CD4-positive, alpha-beta T cell treated with Interleukin-21 for 1 hour (primary cell): ENCODE data around the gene ERI3.
"Not testable (repeated sequence)": the region's sequence is repeated elsewhere in the genome, so short reads cannot be mapped to it uniquely, and the experiment has no call there.

ENCODE experiments used
- DNase-seq: peaks from one replicate; pipeline ENCODE4 v3.0.0-alpha.2; 2020

ERI3 gene

GRCh38 chr1:44235808-44236207 is 119.2 kb downstream of the ERI3 start:
- no peak for DNase-seq

GRCh38 chr1:44233593-44233992 is 121.5 kb downstream of the ERI3 start:
- DNase-seq: no peak

GRCh38 chr1:44230796-44231195 is 124.3 kb downstream of the ERI3 start:
- no peak for DNase-seq

- DNase-seq: no peak
Observed at GRCh38 chr1:44229435-44230167, 125.5 kb downstream of the ERI3 start.

- no peak for DNase-seq
Observed at GRCh38 chr1:44228218-44228617, 126.8 kb downstream of the ERI3 start.

- no peak for DNase-seq
Observed at GRCh38 chr1:44227211-44227610, 127.8 kb downstream of the ERI3 start.

GRCh38 chr1:44225761-44226160 is 129.3 kb downstream of the ERI3 start:
- no peak for DNase-seq

- no peak for DNase-seq
Observed at GRCh38 chr1:44223187-44223610, 131.9 kb downstream of the ERI3 start.

- no peak for DNase-seq
Observed at GRCh38 chr1:44222397-44223186, 132.5 kb downstream of the ERI3 start.

GRCh38 chr1:44221769-44222168 is 133.3 kb downstream of the ERI3 start:
- DNase-seq: no peak

- no peak for DNase-seq
Observed at GRCh38 chr1:44220755-44221154, 134.3 kb downstream of the ERI3 start.

GRCh38 chr1:44220001-44220751 is 134.9 kb downstream of the ERI3 start:
- DNase-seq: no peak

GRCh38 chr1:44219301-44219626 is 135.8 kb downstream of the ERI3 start:
- no peak for DNase-seq

- no peak for DNase-seq
Observed at GRCh38 chr1:44218503-44219300, 136.4 kb downstream of the ERI3 start.

GRCh38 chr1:44217809-44218410 is 137.1 kb downstream of the ERI3 start:
- peak; percentile 69 for DNase-seq

- peak; percentile 89 for DNase-seq
Observed at GRCh38 chr1:44213222-44214112, 141.6 kb downstream of the ERI3 start, which contains the start of gene DMAP1. Gene DMAP1 (plus strand): TSS chr1:44213471. CDS start chr1:44213754, 283 bp downstream.

- DNase-seq: peak; percentile 54
Observed at GRCh38 chr1:44212355-44213221, 142.5 kb downstream of the ERI3 start.

GRCh38 chr1:44210595-44210994 is 144.5 kb downstream of the ERI3 start:
- no peak for DNase-seq

GRCh38 chr1:44208226-44208625 is 146.8 kb downstream of the ERI3 start:
- DNase-seq: no peak

GRCh38 chr1:44206545-44206944 is 148.5 kb downstream of the ERI3 start:
- DNase-seq: not testable (repeated sequence)
